Loucy (cell line): ENCODE data around the gene FHAD1.

Experiments
- CTCF ChIP-seq: fragments of 200-600 bp; sonication (generic); conservative IDR thresholded peaks from 2 replicates; pipeline ENCODE4 v1.5.1; 2014; ENCODE audit warnings: mild to moderate bottlenecking, antibody characterized with exemption, low read length
- EZH2phosphoT487 ChIP-seq: fragments of 200-600 bp; IDR thresholded peaks from 2 replicates; pipeline ENCODE4 v1.6.1; 2018; ENCODE audit warnings: antibody characterized with exemption, mild to moderate bottlenecking, moderate library complexity, borderline replicate concordance

- TF ChIP-seq CTCF (no peak), EZH2phosphoT487 (no peak)
Measured at GRCh38 chr1:15257309-15257708, 10.3 kb downstream of the FHAD1 start.
